Endothelial cell of umbilical vein (primary cell): ENCODE measurements around the gene SCIN.

ENCODE experiments used
- CTCF ChIP-seq, 2 donors: IDR thresholded peaks; 1 replicate in 1 of 2; 2 replicates in 1 of 2; pipeline ENCODE4 v1.5.1; 2011; ENCODE audit warnings: low read length in 2 of 2, mild to moderate bottlenecking in 2 of 2, moderate library complexity in 2 of 2, control low read depth in 1 of 2, inconsistent platforms in 1 of 2, low read depth in 1 of 2; ENCODE audit not compliant: insufficient read depth in 1 of 2; ENCODE audit errors: extremely low read depth in 1 of 2
- EZH2 ChIP-seq: IDR thresholded peaks from 2 replicates; pipeline ENCODE4 v1.6.1; 2012; ENCODE audit warnings: borderline replicate concordance, low read depth, mild to moderate bottlenecking, moderate library complexity, low read length, inconsistent platforms; ENCODE audit not compliant: severe bottlenecking
- FOS ChIP-seq: IDR thresholded peaks from 2 replicates; pipeline ENCODE4 v1.6.1; 2011; ENCODE audit warnings: mild to moderate bottlenecking, low read length, moderate library complexity, borderline replicate concordance; ENCODE audit not compliant: insufficient read depth
- MAX ChIP-seq: IDR thresholded peaks from 2 replicates; pipeline ENCODE4 v1.6.1; 2011; ENCODE audit not compliant: insufficient read depth, insufficient read length
- MYC ChIP-seq: IDR thresholded peaks from one replicate; pipeline ENCODE4 v1.6.1; 2011; ENCODE audit warnings: mild to moderate bottlenecking, low read depth, low read length
- POLR2A ChIP-seq: IDR thresholded peaks from 2 replicates; pipeline ENCODE4 v1.6.1; 2012; ENCODE audit warnings: low read depth, mild to moderate bottlenecking, control low read depth, low read length
- POLR2AphosphoS5 ChIP-seq: IDR thresholded peaks from 2 replicates; pipeline ENCODE4 v1.6.1; 2012; ENCODE audit warnings: low read depth, mild to moderate bottlenecking, control low read depth, low read length, moderate library complexity; ENCODE audit not compliant: insufficient read depth

DNA sequence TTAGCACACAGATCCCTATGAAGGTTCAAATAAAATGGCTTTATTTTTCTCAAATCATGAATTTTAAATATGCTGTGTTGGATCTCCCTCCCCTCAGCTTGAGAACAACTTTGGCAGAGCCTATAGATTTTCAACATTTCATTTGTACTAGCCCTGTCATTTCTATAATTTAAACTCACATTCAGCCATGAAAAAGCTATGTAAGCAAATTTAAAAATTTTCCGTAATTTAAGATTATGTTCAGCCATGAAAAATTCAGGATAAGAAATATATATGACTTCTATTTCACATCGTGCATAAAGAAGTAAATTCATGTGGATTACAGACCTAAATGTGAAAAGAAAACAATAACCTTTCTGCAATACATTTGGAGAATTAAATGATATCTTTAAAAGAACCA lies 36.5 kb upstream of the SCIN start:
- no peak for TF ChIP-seq CTCF (IDR thresholded peaks at IDR 0.05; ENCODE audit: extremely low read depth in 1 of 2, insufficient read depth in 1 of 2, low read depth in 1 of 2, low read length in 2 of 2)
- TF ChIP-seq POLR2A, result no peak
- no peak for TF ChIP-seq POLR2AphosphoS5
- TF ChIP-seq MYC, result no peak
- TF ChIP-seq MAX, result no peak
- no peak for TF ChIP-seq FOS
- TF ChIP-seq EZH2, result no peak
